Lung (tissue), 12 donors: ENCODE data around the gene PTPN5. TPM values are rescaled to one million over a fixed set of nuclear protein-coding genes. Genes with fewer than 3 reads are reported as not detected.

Experiments
- ATAC-seq: fragments of 200-7000 bp; cut with Tn5 transposase; one replicate; pipeline ENCODE4 v1.9.1; 2020; ENCODE audit warnings: moderate number of reproducible peaks; ENCODE audit not compliant: insufficient read depth, low FRiP score
- DNase-seq, 3 donors: peaks; one replicate each; pipeline ENCODE4 v3.0.0-alpha.2; 2013 to 2017
- H3K27ac ChIP-seq, 2 donors: one replicate each; pipeline ENCODE4 v1.5.1; 2013; ENCODE audit warnings: mild to moderate bottlenecking in 2 of 2, moderate library complexity in 2 of 2, control low read depth in 1 of 2, inconsistent platforms in 1 of 2, low read depth in 1 of 2, low read length in 1 of 2
- H3K27me3 ChIP-seq, 3 donors: one replicate each; pipeline ENCODE4 v1.5.1; 2013; ENCODE audit warnings: low read length in 2 of 3; ENCODE audit not compliant: control insufficient read depth in 3 of 3, insufficient read depth in 3 of 3
- H3K36me3 ChIP-seq, 4 donors: one replicate each; pipeline ENCODE4 v1.5.1; 2013; ENCODE audit warnings: low read length in 4 of 4, mild to moderate bottlenecking in 1 of 4, moderate library complexity in 1 of 4; ENCODE audit not compliant: control insufficient read depth in 4 of 4, insufficient read depth in 4 of 4
- H3K4me1 ChIP-seq, 5 donors: one replicate each; pipeline ENCODE4 v1.5.1; 2013; ENCODE audit warnings: low read length in 5 of 5, mild to moderate bottlenecking in 2 of 5, moderate library complexity in 1 of 5; ENCODE audit not compliant: control insufficient read depth in 5 of 5, insufficient read depth in 5 of 5
- H3K4me3 ChIP-seq: one replicate; pipeline ENCODE4 v1.5.1; 2013; ENCODE audit warnings: mild to moderate bottlenecking, control low read depth, moderate library complexity
- H3K9ac ChIP-seq, 2 donors: one replicate each; pipeline ENCODE4 v1.5.1; 2013; ENCODE audit warnings: low read length in 2 of 2, control low read depth in 1 of 2; ENCODE audit not compliant: insufficient read depth in 1 of 2
- H3K9me3 ChIP-seq, 4 donors: one replicate each; pipeline ENCODE4 v1.5.1; 2013; ENCODE audit warnings: low read length in 3 of 4, mild to moderate bottlenecking in 1 of 4, moderate library complexity in 1 of 4; ENCODE audit not compliant: control insufficient read depth in 4 of 4, insufficient read depth in 3 of 4
- CTCF ChIP-seq: IDR thresholded peaks from 2 replicates; pipeline ENCODE4 v1.5.1; 2012; ENCODE audit warnings: mild to moderate bottlenecking; ENCODE audit errors: control extremely low read depth, extremely low read depth
- WGBS, 2 donors: extraction: QIAGEN DNeasy Blood & Tissue Kit; methylation state at CpG; one replicate each; pipeline ENCODE4 v1.1.7; 2013; 5-methylcytosine and 5-hydroxymethylcytosine counted together
- polyA plus RNA-seq, 2 donors: library from polyadenylated mRNA; stranded (reverse); fragments of 200-250 nt; gene quantifications; one replicate each; pipeline ENCODE4 v1.2.1, GENCODE V29; 2013
- total RNA-seq, 2 donors: library from RNA; depleted of rRNA in 1 of 2; stranded (reverse); fragments of >200 nt in 1 of 2; gene quantifications; one replicate each; pipeline ENCODE4 v1.2.1, GENCODE V29; 2014 to 2021
- donor health status: control.
- donor health status: control.
- donor health status: Bipolar disorder and iron deficiency.
- donor health status: healthy.
- donor health status: DM: yes; HTN: yes; CAD: no.

Gene PTPN5
- total and polyA plus RNA-seq, 4 donors = 0.02 to 0.15 TPM; not detected in 2

GRCh38 chr11:18731949-18732821, 59.4 kb downstream of the PTPN5 start:
- DNase-seq = peak; percentile 62 to 68 (median 62)
- H3K27me3 ChIP-seq = no peaks in the 10 kb centered on the region
- no peak for ATAC-seq
- H3K9ac ChIP-seq = no peak overlapping the region
- 78 to 81% methylated on average over 11 of the region's 11 CpGs for WGBS, 2 donors
- no peaks in the 10 kb centered on the region for H3K4me1 ChIP-seq
- TF ChIP-seq CTCF = peak; percentile 81
- no peaks in the 10 kb centered on the region for H3K36me3 ChIP-seq
- H3K9me3 ChIP-seq = no peaks in the 10 kb centered on the region
- no peak overlapping the region for H3K27ac ChIP-seq
- no peak overlapping the region for H3K4me3 ChIP-seq

GRCh38 chr11:18731441-18731840, 60.2 kb downstream of the PTPN5 start:
- Histone ChIP-seq H3K9me3 (no peaks in the 10 kb centered on the region), H3K4me3 (no peak overlapping the region), H3K9ac (no peak overlapping the region), H3K36me3 (no peaks in the 10 kb centered on the region), H3K27me3 (no peaks in the 10 kb centered on the region), H3K4me1 (no peaks in the 10 kb centered on the region), H3K27ac (no peak overlapping the region)
- 84 to 93% methylated on average over 2 of the region's 2 CpGs for WGBS, 2 donors
- DNase-seq (no peak), ATAC-seq (no peak)
- TF ChIP-seq CTCF = no peak

GRCh38 chr11:18730020-18730419, 61.6 kb downstream of the PTPN5 start:
- Histone ChIP-seq H3K4me1 (no peaks in the 10 kb centered on the region), H3K9ac (no peak overlapping the region), H3K27ac (no peak overlapping the region), H3K9me3 (no peaks in the 10 kb centered on the region), H3K36me3 (no peaks in the 10 kb centered on the region), H3K4me3 (no peak overlapping the region), H3K27me3 (no peaks in the 10 kb centered on the region)
- no peak for TF ChIP-seq CTCF
- no peak for DNase-seq
- no peak for ATAC-seq
- 91 to 94% methylated on average over 9 of the region's 9 CpGs for WGBS, 2 donors
